GM12872 (cell line): Measurements from ENCODE around the gene CNTROB.

Source experiments
- TF ChIP-seq, protein P1 (sequence below): IDR thresholded peaks from 3 replicates; pipeline ENCODE4 v1.5.1; 2011; ENCODE audit warnings: low read depth, mild to moderate bottlenecking, low read length, moderate library complexity; ENCODE audit not compliant: insufficient read depth

The CNTROB gene

DNA sequence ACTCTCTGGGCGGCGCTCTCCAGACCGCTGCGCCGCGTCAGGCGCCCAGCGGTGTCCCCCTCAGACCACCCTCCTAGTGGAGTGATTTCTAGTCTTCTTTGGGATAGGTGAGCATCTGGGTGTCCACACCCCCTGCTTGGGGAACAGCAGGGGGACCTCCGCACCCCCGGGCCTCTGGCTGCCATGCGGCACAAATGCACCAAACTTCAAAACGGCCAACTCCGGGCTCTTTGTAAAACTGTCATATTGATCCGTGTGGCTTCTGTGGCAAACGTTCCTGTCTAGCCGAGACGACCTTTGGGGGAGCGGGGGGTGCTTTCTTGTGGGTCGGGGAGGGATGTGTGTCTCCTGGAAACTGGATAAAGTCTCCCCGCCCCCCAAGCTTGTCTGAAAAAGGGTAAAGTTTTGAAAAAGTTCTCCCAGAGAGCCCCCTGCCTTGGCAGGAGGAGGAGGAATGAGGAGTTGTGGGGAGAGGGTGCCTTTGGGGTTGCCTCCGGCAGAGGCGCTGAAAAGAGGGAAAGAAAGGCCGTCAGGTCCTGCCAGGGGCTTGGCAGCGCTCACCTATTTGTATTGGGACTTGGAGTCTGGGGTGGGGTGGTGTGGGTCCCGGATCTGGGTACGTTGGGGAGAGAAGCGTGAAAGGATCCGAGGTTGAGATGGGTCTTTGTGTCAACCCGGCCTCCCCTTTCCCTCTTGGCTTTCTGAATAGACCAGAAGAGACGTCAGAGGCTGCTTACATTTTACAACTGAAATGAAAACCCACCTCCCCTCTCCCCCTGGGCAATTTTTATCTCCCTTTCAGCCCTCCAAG is 45.6 kb upstream of the CNTROB start:
- TF ChIP-seq, protein P1, sequence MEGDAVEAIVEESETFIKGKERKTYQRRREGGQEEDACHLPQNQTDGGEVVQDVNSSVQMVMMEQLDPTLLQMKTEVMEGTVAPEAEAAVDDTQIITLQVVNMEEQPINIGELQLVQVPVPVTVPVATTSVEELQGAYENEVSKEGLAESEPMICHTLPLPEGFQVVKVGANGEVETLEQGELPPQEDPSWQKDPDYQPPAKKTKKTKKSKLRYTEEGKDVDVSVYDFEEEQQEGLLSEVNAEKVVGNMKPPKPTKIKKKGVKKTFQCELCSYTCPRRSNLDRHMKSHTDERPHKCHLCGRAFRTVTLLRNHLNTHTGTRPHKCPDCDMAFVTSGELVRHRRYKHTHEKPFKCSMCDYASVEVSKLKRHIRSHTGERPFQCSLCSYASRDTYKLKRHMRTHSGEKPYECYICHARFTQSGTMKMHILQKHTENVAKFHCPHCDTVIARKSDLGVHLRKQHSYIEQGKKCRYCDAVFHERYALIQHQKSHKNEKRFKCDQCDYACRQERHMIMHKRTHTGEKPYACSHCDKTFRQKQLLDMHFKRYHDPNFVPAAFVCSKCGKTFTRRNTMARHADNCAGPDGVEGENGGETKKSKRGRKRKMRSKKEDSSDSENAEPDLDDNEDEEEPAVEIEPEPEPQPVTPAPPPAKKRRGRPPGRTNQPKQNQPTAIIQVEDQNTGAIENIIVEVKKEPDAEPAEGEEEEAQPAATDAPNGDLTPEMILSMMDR, result no peak

DNA sequence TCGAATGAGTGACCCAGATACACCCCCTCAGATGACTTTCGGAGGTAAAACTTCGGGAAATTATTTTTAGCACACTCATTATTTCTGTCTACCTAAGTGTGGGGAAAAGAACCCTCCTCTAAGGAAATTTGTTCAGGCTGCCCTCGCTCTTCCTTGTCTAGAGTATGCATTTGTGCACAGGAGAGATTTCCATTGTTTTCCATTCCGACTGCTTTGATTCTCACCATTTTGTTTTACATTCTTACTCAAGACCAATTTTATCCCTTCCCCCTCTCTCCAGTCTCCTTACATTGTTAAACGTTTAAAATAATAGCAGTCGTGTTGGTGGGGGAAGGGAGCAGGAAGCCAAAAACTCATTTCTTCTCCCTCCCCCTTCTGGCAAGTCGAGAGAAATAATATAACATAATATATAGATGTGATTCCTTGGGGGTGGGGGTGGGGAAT is 44.9 kb upstream of the CNTROB start:
- TF ChIP-seq, protein P1, result no peak

DNA sequence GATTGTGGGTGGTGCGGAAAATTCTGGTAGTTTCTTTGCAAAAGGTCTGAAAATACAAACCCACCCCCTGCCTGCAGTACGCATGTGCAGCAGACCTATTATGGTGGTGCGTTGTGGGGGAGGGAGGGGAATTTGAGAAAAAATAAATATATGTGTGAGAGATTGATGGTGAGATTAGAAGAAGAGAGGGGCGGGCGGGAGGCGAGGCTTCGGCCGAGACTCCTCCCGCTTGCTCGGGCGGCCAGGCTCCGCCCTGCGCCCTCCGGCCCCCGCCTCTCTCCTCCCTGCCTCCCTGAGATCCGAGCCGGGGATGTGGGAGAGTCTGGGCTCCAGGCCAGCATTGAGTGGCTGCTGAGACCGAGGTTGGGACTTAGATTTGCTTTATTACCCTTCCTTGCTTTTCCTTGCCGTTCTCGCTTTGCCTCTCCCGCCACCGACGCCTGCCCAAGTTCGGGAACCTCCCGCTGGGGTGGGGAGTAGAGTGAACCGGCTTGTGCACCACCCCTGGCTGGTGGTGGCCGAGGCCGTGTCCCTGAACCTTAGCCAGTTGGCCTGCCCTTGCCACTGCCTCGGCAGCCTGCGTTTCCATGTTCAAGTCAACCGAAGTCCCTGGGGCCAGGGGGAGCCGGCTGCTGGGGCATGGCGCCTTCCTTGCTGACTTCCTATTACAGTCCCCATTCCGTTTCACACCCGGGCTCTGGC is 44.4 kb upstream of the CNTROB start:
- TF ChIP-seq, protein P1, result no peak

DNA sequence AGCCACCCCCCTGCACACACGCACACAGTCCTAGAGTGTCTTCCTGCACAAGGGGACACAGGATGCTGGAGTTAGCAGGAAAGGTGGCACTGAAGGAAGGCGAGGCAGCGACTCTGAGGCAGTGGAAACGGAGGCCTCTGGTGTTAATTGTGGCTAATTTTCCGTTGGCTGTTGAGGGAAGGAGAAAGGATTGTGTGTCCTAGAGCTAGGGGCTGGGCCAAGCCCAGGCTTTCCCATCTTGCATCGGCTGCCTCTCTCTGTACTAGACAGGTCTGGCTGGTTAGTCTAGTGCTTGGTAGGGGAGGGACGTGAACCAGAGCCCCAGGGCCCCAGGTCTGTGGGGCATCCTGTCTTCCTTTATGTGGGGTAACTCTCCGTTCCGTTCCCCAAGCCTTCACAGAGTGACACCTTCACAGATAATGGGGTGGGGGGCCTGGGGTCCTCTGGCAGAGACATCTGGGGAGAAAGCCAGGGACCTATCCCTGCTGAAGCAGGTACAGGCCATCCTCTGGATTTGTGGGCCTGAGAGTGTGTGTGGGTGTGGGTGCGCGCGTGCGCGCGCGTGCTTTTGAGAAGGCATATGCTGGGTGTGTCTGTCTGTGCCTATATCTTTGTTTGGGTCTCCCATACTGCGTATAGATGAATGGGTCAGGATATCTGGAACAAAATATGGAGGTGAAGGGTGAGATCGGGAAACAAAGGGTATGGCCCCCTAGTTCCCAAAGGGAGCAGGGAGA is 43.7 kb upstream of the CNTROB start, which contains the start of gene CHD3:
TSS of gene CHD3 (plus strand) at position 606 of the 737 bp plus-strand sequence. CDS start 212 bp downstream, outside the sequence.
- TF ChIP-seq, protein P1, result no peak

DNA sequence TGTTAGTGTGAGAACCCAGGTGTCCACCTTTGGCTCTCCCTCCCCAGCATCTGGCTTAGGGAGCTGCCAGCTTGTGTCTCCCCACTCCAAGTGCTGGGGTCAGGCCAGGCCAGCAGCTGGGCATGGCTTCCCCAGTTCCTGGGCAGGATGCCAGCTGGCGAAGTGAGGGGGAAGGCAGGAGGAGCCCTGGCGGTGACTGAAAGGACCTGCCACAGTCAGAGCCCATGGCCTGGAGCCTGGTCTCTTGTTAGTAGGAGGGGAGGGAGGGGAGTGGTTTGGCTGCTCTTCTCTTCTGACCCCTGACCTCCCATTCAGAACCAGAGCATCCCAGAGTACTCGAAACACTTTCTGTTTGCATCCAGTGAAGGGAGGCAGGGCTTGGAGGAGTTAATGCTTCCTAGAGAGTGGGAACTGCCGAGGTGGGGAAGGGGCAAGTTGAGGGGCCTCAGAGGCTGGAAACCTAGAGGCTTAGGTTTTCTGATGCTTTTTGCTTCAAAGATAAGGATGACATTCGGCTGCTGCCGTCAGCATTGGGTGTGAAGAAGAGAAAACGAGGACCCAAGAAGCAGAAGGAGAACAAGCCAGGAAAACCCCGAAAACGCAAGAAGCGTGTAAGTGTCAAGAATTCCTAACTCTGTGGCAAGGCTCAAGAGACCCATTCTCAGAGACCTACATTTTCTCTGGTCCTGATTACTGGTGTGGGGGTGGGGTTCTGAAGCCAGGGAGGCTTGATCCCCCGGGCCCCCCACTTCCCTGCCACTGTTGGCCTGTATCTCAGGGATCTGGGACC is 42.6 kb upstream of the CNTROB start:
- TF ChIP-seq, protein P1, result peak; percentile 19; the same call in 1 of the 3 replicates

DNA sequence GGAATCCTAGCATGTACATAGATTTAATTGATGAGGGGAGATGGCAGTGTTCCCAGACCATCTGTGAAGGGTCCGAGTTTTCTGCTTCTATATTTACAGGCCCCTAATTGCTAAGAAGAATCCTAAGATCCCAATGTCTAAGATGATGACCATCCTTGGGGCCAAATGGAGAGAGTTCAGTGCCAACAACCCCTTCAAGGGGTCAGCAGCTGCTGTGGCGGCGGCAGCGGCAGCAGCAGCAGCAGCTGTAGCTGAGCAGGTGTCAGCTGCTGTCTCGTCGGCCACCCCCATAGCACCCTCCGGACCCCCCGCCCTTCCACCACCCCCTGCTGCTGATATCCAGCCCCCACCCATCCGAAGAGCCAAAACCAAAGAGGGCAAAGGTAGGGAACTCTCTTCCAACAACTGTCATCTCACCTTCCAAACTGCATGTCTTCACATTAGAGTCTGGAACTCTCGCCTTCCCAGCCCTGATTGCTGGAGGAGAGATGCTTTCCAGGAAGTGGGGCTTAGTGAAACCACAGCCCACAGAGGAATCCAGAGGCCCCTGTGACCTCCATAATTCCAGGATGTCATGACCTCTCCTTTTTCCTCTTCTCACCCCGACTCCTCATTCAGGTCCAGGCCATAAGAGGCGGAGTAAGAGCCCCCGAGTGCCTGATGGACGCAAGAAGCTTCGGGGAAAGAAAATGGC is 38.7 kb upstream of the CNTROB start:
- TF ChIP-seq, protein P1, result no peak
